HG03064 (cell line): ENCODE measurements around the gene PRIMA1.
"Not testable (repeated sequence)": the region's sequence is repeated elsewhere in the genome, so short reads cannot be mapped to it uniquely, and the experiment has no call there.

Experiments
- ATAC-seq: cut with Tn5 transposase; IDR thresholded peaks from one replicate; pipeline ENCODE4 v1.9.1; 2021; ENCODE audit warnings: low read depth; ENCODE audit not compliant: unreplicated experiment

PRIMA1 gene, protein sequence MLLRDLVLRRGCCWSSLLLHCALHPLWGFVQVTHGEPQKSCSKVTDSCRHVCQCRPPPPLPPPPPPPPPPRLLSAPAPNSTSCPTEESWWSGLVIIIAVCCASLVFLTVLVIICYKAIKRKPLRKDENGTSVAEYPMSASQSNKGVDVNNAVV

DNA sequence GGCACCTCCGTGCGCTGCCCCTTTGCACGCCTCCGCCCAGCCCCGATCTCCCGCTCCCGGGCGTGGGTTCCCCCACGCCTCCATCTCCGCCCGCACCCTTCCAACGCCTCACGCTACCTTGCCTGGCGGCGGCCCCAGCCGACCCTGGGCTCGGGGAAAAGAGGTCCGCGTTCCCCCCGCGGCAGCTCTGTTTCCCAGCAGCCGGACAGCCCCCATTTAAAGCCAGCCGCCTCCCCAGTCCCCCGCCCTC, at the start of gene PRIMA1:
Gene PRIMA1, minus strand, starts transcription at position 193 of the 250 bp plus-strand sequence. CDS start 767 bp downstream, outside the sequence.
- no peak for ATAC-seq

- no peak for ATAC-seq
Measured at GRCh38 chr14:93834699-93835371, 46.5 kb upstream of the PRIMA1 start.

- no peak for ATAC-seq
Measured at GRCh38 chr14:93832665-93833064, 44.4 kb upstream of the PRIMA1 start.

DNA sequence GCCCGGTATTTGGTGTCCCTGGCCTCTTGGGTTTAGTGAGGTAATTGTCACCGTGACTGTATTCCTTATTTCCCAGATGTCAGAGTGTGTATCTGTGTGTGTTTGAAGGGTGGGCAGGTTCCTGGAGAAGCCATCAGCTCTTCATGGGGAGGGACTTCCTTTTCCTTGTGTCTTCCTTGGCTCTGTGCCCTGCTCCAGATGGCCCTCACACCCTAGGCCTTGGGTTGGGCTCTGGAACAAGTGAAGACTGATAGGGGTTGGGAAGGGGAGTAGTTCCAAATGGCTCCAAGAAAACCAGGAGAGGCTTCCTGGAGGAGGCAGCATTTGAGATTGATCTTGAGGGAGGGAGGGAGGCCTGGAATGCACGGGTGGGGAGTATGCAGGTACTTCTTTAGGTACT, 43.8 kb upstream of the PRIMA1 start:
- ATAC-seq, result no peak

- no peak for ATAC-seq
Measured at GRCh38 chr14:93830753-93831461, 42.6 kb upstream of the PRIMA1 start.

GRCh38 chr14:93829839-93830481, 41.7 kb upstream of the PRIMA1 start:
- no peak for ATAC-seq

DNA sequence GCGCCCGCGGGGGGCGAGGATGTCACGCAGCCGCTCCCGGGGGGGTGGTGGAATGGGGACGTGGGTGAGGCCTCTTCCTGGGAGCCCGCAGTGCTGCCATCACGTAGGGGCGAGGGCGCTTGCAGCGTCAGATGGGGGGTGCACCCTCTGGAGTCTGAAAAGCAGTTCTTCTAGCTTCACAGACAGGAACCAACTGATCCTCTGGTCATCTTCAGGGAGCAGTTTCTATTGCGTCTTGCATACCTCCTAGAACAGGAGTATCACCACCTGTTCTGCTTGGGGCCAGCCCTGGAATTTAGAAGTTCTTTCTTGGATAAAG, 36.9 kb upstream of the PRIMA1 start:
- ATAC-seq, result no peak

DNA sequence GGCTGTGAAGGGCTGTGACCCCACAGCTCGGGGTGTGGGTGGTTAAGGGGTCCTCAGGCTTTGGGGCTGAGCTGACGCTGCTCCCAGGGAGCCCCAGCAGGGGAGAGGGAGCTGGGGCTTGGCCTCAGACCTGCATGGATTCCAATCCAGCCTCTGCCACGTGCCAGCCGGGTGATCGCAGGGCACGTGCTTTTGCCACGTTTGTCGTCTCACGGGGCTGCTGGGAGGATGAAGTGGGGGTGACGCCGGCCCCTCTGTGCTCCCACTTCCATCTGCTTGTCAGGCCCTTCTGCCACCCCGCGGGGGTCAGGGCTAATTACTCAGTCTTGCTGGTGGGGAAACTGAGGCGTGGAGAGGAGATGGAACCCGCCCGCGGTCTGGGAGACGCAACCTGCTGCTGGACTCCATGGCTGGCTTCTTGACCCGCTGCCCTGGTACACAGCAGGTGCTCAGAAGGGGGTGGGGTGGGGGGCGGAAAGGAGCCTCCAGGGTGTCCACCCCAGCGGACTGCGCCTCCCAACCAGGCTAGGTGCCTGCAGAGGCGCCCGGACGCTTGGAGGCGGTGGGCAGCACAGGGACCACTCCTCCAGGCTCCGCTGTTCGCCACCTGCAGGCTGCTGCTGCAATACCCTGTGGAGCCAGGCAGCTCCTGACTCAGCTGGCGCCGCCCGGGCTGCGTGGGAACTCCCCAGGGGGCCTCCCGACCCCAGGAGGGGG, 36.4 kb upstream of the PRIMA1 start:
- no peak for ATAC-seq

- no peak for ATAC-seq
Measured at GRCh38 chr14:93824076-93824475, 35.8 kb upstream of the PRIMA1 start.

DNA sequence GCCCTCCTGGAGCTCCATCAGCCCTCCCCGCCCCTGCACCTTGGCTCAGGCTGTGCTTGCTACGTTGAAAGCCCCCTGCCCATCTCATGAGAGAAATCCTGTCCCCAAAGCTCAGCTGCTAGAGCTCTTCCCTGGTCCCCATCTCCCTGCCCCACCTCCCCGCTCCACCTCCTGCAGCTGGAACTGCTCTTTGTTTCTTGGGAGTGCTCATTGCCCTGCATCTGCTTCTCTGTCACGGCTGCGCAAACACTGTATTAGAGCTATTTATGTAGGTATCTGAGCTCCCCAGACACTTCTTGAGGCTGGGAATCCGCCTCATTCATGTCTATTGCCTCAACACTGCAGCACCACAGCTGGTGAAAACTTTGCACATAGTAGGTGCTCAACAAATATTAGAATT, 32.8 kb upstream of the PRIMA1 start:
- no peak for ATAC-seq

GRCh38 chr14:93818857-93819256, 30.6 kb upstream of the PRIMA1 start:
- ATAC-seq, result no peak

- ATAC-seq, result no peak
Measured at GRCh38 chr14:93811676-93812075, 23.4 kb upstream of the PRIMA1 start.

- ATAC-seq, result no peak
Measured at GRCh38 chr14:93811020-93811419, 22.7 kb upstream of the PRIMA1 start.

GRCh38 chr14:93809491-93810420, 21.5 kb upstream of the PRIMA1 start:
- not testable (repeated sequence) for ATAC-seq

- no peak for ATAC-seq
Measured at GRCh38 chr14:93804654-93805053, 16.4 kb upstream of the PRIMA1 start.

DNA sequence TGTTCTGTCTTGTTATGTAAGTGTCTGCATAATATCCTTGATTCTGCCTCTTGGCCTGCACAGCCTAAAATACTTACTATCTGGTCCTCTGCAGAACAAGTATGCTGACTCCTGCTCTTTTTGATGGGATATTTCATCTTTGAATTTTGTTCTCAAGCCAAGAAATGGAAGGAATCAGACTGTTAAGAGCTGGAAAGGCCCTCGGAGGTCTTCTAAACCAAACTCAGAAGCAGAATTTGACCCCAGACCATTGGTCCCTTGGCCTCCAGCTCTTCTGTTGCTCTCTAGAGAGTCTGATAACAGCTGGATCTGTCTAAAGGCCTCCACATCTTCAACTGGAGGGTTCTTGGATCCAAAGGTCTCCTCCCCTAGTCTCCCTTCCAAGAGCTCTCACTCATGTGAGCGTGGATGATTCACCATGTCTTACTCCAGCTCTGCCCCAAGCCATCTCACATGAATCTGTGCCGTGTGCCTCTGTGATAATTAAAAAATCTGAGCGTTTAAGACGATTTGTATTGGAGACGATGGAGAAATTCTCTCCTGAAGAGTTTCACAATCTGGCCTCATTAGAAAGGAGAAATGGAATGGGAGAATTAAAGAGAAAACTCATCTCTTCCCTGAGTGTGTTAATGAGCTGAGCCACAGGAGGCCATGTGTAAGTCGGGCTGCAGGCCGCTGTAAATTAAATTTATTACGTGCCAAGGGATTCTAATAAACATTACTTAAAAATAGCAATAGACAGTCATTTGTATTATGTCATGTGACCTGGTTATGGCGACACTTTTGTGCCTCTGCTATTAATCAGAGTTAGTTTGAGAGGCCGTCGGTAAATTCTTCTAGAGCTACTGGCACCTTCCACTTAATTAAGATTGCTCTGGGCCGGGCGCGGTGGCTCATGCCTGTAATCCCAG, 15.4 kb upstream of the PRIMA1 start:
- no peak for ATAC-seq

- no peak for ATAC-seq
Measured at GRCh38 chr14:93799989-93800921, 12.0 kb upstream of the PRIMA1 start.

GRCh38 chr14:93799617-93799988, 11.3 kb upstream of the PRIMA1 start:
- ATAC-seq, result no peak
